Measurements from ENCODE around the gene HOXB1. TPM values are rescaled to one million over a fixed set of nuclear protein-coding genes. Genes with fewer than 3 reads are reported as not detected.
A peak's percentile ranks its signal among the peaks of the same experiment; 100 is the strongest.
"Not testable (repeated sequence)": the region's sequence is repeated elsewhere in the genome, so short reads cannot be mapped to it uniquely, and the experiment has no call there.

The HOXB1 gene
- total RNA-seq, 2 donors from 2014 or later, result not detected

GRCh38 chr17:48482301-48482700 lies 48.5 kb downstream of the HOXB1 start:
- ATAC-seq, result peak in 1 of 2 donors; percentile 35
- H3K9me3 Mint-ChIP-seq; H3K36me3 Mint-ChIP-seq; H3K27ac Mint-ChIP-seq; DNase-seq (ENCODE audit: low spot score in 2 of 2): not testable (repeated sequence)

GRCh38 chr17:48479014-48479402 lies 51.8 kb downstream of the HOXB1 start:
- no peak for DNase-seq (ENCODE audit: low spot score in 2 of 2)
- ATAC-seq, result no peak
- Mint-ChIP-seq H3K27ac (peak overlapping the region in 1 of 2 donors; percentile 14), H3K9me3 (no peaks in the 10 kb centered on the region), H3K36me3 (no peaks in the 10 kb centered on the region)

Other genes starting within 250 kb of the HOXB1 start
- gene SKAP1, start 100.8 kb downstream of the HOXB1 start, total RNA-seq, result 10 to 100 TPM; 65.0 to 98.0 TPM
- 10 to 100 TPM in 1 of 2 donors, 1 to 10 TPM in 1; 3.2 to 21.7 TPM for gene HOXB2, start 14.1 kb upstream of the HOXB1 start, total RNA-seq
- 1 to 10 TPM in 1 of 2 donors, under 1 TPM in 1; 0.89 to 3.0 TPM for gene HOXB4, start 47.3 kb upstream of the HOXB1 start, total RNA-seq
- gene HOXB3, start 59.2 kb upstream of the HOXB1 start, total RNA-seq, result 1 to 10 TPM; 1.6 to 3.1 TPM
- not detected for gene HOXB5, start 62.8 kb upstream of the HOXB1 start, total RNA-seq
- gene HOXB6, start 74.0 kb upstream of the HOXB1 start, total RNA-seq, result under 1 TPM in 1 of 2 donors, not detected in 1; 0.16 TPM
- 1 to 10 TPM in 1 of 2 donors, not detected in 1; 1.1 TPM for gene HOXB7, start 80.0 kb upstream of the HOXB1 start, total RNA-seq
- not detected for gene HOXB8, start 84.3 kb upstream of the HOXB1 start, total RNA-seq
- 1 to 10 TPM; 1.2 to 2.4 TPM for gene HOXB9, start 95.3 kb upstream of the HOXB1 start, total RNA-seq
- not detected for gene PRAC1, start 191.5 kb upstream of the HOXB1 start, total RNA-seq
- gene PRAC2, start 192.2 kb upstream of the HOXB1 start, total RNA-seq, result not detected
- not detected for gene HOXB13, start 197.7 kb upstream of the HOXB1 start, total RNA-seq

Measured in activated naive CD4-positive, alpha-beta T cell treated with anti-CD3 and anti-CD28 coated beads, Interleukin-2, amount 50 U/mL, for 72 hours (primary cell).